Measurements from ENCODE around the gene LMO1. TPM values are rescaled to one million over a fixed set of nuclear protein-coding genes. Genes with fewer than 3 reads are reported as not detected.

Gene LMO1
- total and polyA plus RNA-seq, 12 donors: 0.22 to 2.5 (median 1.2) TPM; not detected in 6

- Histone ChIP-seq H3K4me1 (replicated peaks in 1 of 2) (no peaks in the 10 kb centered on the region), H3K4me3 (no peak overlapping the region), H3K27me3 (no peaks in the 10 kb centered on the region), H3K27ac (no peak overlapping the region), H3K36me3 (replicated peaks in 1 of 2) (no peaks in the 10 kb centered on the region), H3K9me3 (replicated peaks in 1 of 3) (no peaks in the 10 kb centered on the region)
- intact Hi-C loops (cut with DNase I): no loop called here
- 53 to 75% (median 67%) methylated on average over 2 of the region's 2 CpGs for WGBS, 4 donors
- peak in 1 of 7 donors; percentile 2 for DNase-seq
- TF ChIP-seq POLR2A (IDR thresholded peaks at IDR 0.05) (no peak), CTCF (IDR thresholded peaks at IDR 0.05) (no peak)
These were observed 64.0 kb downstream of the LMO1 start for GRCh38 chr11:8199676-8200075.

GRCh38 chr11:8196749-8197148, 66.9 kb downstream of the LMO1 start:
- no peak overlapping the region for H3K4me3 ChIP-seq
- H3K27ac ChIP-seq: no peak overlapping the region
- TF ChIP-seq CTCF (IDR thresholded peaks at IDR 0.05) (no peak), POLR2A (IDR thresholded peaks at IDR 0.05) (no peak)
- H3K4me1 ChIP-seq (replicated peaks in 1 of 2): no peaks in the 10 kb centered on the region
- DNase-seq: peak in 1 of 7 donors; percentile 19
- no peaks in the 10 kb centered on the region for H3K36me3 ChIP-seq (replicated peaks in 1 of 2)
- H3K27me3 ChIP-seq: no peaks in the 10 kb centered on the region
- H3K9me3 ChIP-seq (replicated peaks in 1 of 3): no peaks in the 10 kb centered on the region
- intact Hi-C loops (cut with DNase I): no loop called here

GRCh38 chr11:8194956-8195355, 68.7 kb downstream of the LMO1 start:
- Histone ChIP-seq H3K27me3 (no peaks in the 10 kb centered on the region), H3K36me3 (replicated peaks in 1 of 2) (no peaks in the 10 kb centered on the region), H3K27ac (no peak overlapping the region), H3K9me3 (replicated peaks in 1 of 3) (no peaks in the 10 kb centered on the region), H3K4me3 (no peak overlapping the region), H3K4me1 (replicated peaks in 1 of 2) (no peaks in the 10 kb centered on the region)
- no peak for DNase-seq
- TF ChIP-seq POLR2A (IDR thresholded peaks at IDR 0.05): no peak
- no peak for TF ChIP-seq CTCF (IDR thresholded peaks at IDR 0.05)
- 56 to 79% (median 66%) methylated on average over 4 of the region's 4 CpGs for WGBS, 4 donors
- intact Hi-C loops (cut with DNase I): no loop called here

GRCh38 chr11:8192896-8193209, 70.8 kb downstream of the LMO1 start:
- H3K36me3 ChIP-seq (replicated peaks in 1 of 2): no peaks in the 10 kb centered on the region
- H3K27me3 ChIP-seq: no peaks in the 10 kb centered on the region
- WGBS, 4 donors: 32 to 53% (median 40%) methylated on average over 4 to 5 of the region's 5 CpGs; no CpG with 5 or more reads in 1 of the 4 donors
- DNase-seq: no peak
- TF ChIP-seq CTCF (IDR thresholded peaks at IDR 0.05): peak in 1 of 6 experiments; percentile 11
- TF ChIP-seq POLR2A (IDR thresholded peaks at IDR 0.05): no peak
- H3K4me3 ChIP-seq: no peak overlapping the region
- intact Hi-C loops (cut with DNase I): no loop called here
- H3K9me3 ChIP-seq (replicated peaks in 1 of 3): no peaks in the 10 kb centered on the region
- H3K4me1 ChIP-seq (replicated peaks in 1 of 2): no peaks in the 10 kb centered on the region
- no peak overlapping the region for H3K27ac ChIP-seq
